ENCODE data around the gene SF3B4. TPM values are rescaled to one million over a fixed set of nuclear protein-coding genes. Genes with fewer than 3 reads are reported as not detected.
A peak's percentile ranks its signal among the peaks of the same experiment; 100 is the strongest.
"Not testable (repeated sequence)": the region's sequence is repeated elsewhere in the genome, so short reads cannot be mapped to it uniquely, and the experiment has no call there.

Gene SF3B4
- polyA plus RNA-seq, 4 donors = 34.3 to 54.0 (median 42.8) TPM

DNA sequence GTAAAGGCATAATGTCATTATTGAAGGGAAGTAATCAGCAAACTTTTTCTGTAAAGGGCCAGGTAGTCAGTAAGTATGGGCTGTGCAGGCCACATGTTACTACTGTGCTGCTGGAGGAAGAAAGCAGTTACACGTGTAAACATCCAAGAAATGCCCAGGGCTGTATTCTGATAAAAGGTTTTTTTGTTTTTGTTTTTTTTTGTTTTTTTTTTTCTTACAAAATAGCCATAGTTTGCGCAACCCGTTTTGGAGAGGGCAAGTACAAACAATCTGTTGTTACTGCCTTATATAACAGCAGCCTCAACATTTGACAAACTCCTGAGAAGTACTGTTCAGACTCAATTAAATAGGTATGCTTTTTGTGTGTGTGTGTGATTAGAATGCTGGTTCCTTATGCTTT is 35.8 kb upstream of the SF3B4 start:
- WGBS, 3 donors = 58 to 65% (median 64%) methylated on average over 3 of the region's 3 CpGs
- Histone ChIP-seq H3K4me1 (ENCODE audit: control insufficient read depth in 3 of 3, insufficient read depth in 2 of 3, low read depth in 1 of 3, low read length in 2 of 3) (no peaks in the 10 kb centered on the region), H3K9me3 (ENCODE audit: control insufficient read depth in 2 of 2, insufficient read depth in 1 of 2, low read depth in 1 of 2, low read length in 1 of 2) (peaks cover 0 to 3% of the 10 kb centered on the region in 2 donors), H3K27ac (ENCODE audit: low read depth in 1 of 3, low read length in 2 of 3) (no peak overlapping the region), H3K36me3 (ENCODE audit: control insufficient read depth in 3 of 3, insufficient read depth in 2 of 3, low read depth in 1 of 3, low read length in 3 of 3) (peaks cover 10 to 43% (median 20%) of the 10 kb centered on the region in 3 donors), H3K4me3 (ENCODE audit: low read depth in 1 of 3, low read length in 3 of 3) (no peak overlapping the region), H3K27me3 (ENCODE audit: control insufficient read depth in 3 of 3, insufficient read depth in 3 of 3, low read length in 3 of 3) (no peaks in the 10 kb centered on the region)
- no peak for FAIRE-seq
- DNase-seq = no peak

DNA sequence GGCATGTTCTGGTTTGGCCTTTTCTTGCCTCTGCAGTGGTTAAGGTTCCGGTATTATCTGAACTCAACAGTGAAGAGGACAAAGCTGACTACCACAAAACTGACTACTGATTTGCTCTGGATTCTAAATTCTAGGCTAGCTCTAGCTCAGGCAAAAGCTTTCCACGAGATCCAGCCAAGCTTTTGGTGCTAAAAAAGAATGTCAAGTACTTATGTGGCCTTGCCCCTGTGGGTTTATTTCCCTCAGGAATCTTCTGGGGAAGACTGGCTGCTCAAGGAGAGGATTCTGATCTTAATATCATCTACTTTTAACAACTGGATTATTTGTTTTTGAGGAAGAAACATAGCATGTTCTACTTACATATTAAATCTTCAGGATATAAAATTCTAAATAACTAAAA is 35.1 kb upstream of the SF3B4 start:
- H3K9me3 ChIP-seq (ENCODE audit: control insufficient read depth in 2 of 2, insufficient read depth in 1 of 2, low read depth in 1 of 2, low read length in 1 of 2) = peaks cover 0 to 9% of the 10 kb centered on the region in 2 donors
- peak overlapping the region in 1 of 3 donors; percentile 57 for H3K27ac ChIP-seq (ENCODE audit: low read depth in 1 of 3, low read length in 2 of 3)
- DNase-seq (no peak), FAIRE-seq (no peak)
- no peaks in the 10 kb centered on the region for H3K4me1 ChIP-seq (ENCODE audit: control insufficient read depth in 3 of 3, insufficient read depth in 2 of 3, low read depth in 1 of 3, low read length in 2 of 3)
- H3K4me3 ChIP-seq (ENCODE audit: low read depth in 1 of 3, low read length in 3 of 3) = no peak overlapping the region
- H3K27me3 ChIP-seq (ENCODE audit: control insufficient read depth in 3 of 3, insufficient read depth in 3 of 3, low read length in 3 of 3) = no peaks in the 10 kb centered on the region
- H3K36me3 ChIP-seq (ENCODE audit: control insufficient read depth in 3 of 3, insufficient read depth in 2 of 3, low read depth in 1 of 3, low read length in 3 of 3) = peaks cover 10 to 45% (median 22%) of the 10 kb centered on the region in 3 donors
- WGBS, 3 donors = 70 to 85% (median 82%) methylated on average over 2 of the region's 2 CpGs

DNA sequence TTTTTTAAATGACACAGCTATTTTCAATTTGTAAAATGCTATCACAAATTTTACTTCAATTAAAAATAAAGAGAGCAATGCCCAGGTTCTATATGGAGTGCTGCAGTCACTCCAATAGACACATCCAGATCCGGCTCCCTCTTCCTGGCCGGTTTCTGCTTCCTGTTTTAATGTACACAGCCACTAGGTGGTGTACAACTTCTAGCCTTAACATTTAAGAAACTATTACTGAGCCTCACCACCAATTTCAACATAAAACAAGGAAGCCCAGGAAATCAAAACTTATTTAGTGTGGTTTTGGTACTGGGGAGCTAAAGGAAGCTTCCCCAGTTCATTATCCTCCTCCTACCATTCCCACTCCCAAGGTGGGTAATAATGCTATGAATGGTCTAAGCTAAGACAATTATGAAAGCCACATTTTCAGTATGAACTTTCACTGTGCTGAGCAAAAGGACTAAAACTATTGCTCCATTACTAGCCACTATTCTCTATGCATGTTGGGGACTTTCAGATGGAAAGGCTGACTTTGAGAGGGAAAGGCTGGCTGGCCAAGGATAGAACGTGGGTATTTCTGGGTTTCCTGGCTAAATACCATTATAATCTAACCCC is 34.5 kb upstream of the SF3B4 start:
- Histone ChIP-seq H3K36me3 (ENCODE audit: control insufficient read depth in 3 of 3, insufficient read depth in 2 of 3, low read depth in 1 of 3, low read length in 3 of 3) (peaks cover 10 to 48% (median 22%) of the 10 kb centered on the region in 3 donors), H3K9me3 (ENCODE audit: control insufficient read depth in 2 of 2, insufficient read depth in 1 of 2, low read depth in 1 of 2, low read length in 1 of 2) (peaks cover 0 to 13% of the 10 kb centered on the region in 2 donors), H3K27me3 (ENCODE audit: control insufficient read depth in 3 of 3, insufficient read depth in 3 of 3, low read length in 3 of 3) (no peaks in the 10 kb centered on the region), H3K4me3 (ENCODE audit: low read depth in 1 of 3, low read length in 3 of 3) (no peak overlapping the region), H3K27ac (ENCODE audit: low read depth in 1 of 3, low read length in 2 of 3) (peak overlapping the region in 2 of 3 donors; percentile 57 to 66), H3K4me1 (ENCODE audit: control insufficient read depth in 3 of 3, insufficient read depth in 2 of 3, low read depth in 1 of 3, low read length in 2 of 3) (no peaks in the 10 kb centered on the region)
- FAIRE-seq (no peak), DNase-seq (peak; percentile 86 to 87)
- 14 to 19% (median 17%) methylated on average over 3 of the region's 3 CpGs for WGBS, 3 donors

DNA sequence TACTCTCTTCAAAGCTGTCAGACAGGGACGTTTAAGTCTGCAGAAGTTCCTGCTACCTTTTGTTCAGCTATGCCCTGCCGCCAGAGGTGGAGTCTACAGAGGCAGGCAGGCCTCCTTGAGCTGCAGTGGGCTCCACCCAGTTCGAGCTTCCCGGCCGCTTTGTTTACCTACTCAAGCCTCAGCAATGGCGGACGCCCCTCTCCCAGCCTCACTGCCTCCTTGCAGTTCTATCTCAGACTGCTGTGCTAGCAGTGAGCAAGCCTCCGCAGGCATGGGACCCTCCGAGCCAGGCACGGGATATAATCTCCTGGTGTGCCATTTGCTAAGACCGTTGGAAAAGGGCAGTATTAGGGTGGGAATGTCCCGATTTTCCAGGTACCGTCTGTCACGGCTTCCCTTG is 29.9 kb upstream of the SF3B4 start:
- 95 to 99% (median 97%) methylated on average over 11 to 14 of the region's 14 CpGs for WGBS, 3 donors
- not testable (repeated sequence) for FAIRE-seq, DNase-seq

DNA sequence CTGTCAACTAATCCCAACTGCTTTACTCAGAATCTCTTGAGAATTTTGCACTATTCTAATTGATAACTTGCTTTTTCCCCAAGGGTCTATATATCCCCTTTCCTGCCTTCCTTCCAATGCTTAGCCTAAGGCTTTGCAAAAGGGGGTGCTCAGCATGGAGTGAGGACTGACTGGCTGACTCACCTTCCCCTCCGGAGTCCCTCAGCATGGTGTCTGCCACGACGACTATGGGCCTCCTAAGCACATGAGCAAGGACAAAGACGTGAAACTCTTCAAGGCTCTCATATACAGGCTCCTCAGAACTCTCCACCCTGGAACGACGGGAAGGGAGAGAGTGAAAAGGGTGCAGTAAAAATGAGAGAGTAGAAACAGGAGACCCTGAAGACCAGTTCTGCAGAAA is 22.3 kb upstream of the SF3B4 start:
- Histone ChIP-seq H3K4me3 (ENCODE audit: low read depth in 1 of 3, low read length in 3 of 3) (no peak overlapping the region), H3K27ac (ENCODE audit: low read depth in 1 of 3, low read length in 2 of 3) (no peak overlapping the region)
- FAIRE-seq = no peak

More for the DNA sequence above, 29.9 kb upstream of the SF3B4 start:
- Histone ChIP-seq H3K9me3 (ENCODE audit: control insufficient read depth in 2 of 2, insufficient read depth in 1 of 2, low read depth in 1 of 2, low read length in 1 of 2) (peaks cover 0 to 13% of the 10 kb centered on the region in 2 donors), H3K36me3 (ENCODE audit: control insufficient read depth in 3 of 3, insufficient read depth in 2 of 3, low read depth in 1 of 3, low read length in 3 of 3) (peaks cover 0 to 29% (median 15%) of the 10 kb centered on the region in 3 donors)
- H3K27ac ChIP-seq (ENCODE audit: low read depth in 1 of 3, low read length in 2 of 3); H3K4me3 ChIP-seq (ENCODE audit: low read depth in 1 of 3, low read length in 3 of 3); H3K4me1 ChIP-seq (ENCODE audit: control insufficient read depth in 3 of 3, insufficient read depth in 2 of 3, low read depth in 1 of 3, low read length in 2 of 3); H3K27me3 ChIP-seq (ENCODE audit: control insufficient read depth in 3 of 3, insufficient read depth in 3 of 3, low read length in 3 of 3): not testable (repeated sequence)

DNA sequence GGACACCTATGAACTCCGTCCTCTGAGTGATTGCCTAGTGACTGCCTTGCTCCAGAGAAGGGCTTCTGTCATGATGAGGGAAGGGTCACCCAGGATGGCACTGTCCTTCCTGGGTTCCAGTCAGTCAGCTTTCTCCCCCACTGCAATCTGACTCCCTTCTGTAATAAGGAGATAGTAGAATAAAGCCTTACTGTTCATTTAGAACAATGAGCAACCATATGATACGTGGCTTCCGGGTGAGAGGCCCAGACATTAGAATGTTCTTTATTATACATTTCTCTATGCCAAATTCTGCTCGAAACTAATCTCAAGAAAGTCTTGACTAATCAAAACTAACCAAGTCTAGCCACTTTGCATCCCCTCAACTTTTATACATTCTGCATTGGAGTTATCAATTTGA is 17.6 kb upstream of the SF3B4 start:
- DNase-seq = no peak
- Histone ChIP-seq H3K9me3 (ENCODE audit: control insufficient read depth in 2 of 2, insufficient read depth in 1 of 2, low read depth in 1 of 2, low read length in 1 of 2) (no peaks in the 10 kb centered on the region), H3K4me1 (ENCODE audit: control insufficient read depth in 3 of 3, insufficient read depth in 2 of 3, low read depth in 1 of 3, low read length in 2 of 3) (peaks cover 0 to 8% (median 2%) of the 10 kb centered on the region in 3 donors), H3K27me3 (ENCODE audit: control insufficient read depth in 3 of 3, insufficient read depth in 3 of 3, low read length in 3 of 3) (no peaks in the 10 kb centered on the region), H3K4me3 (ENCODE audit: low read depth in 1 of 3, low read length in 3 of 3) (no peak overlapping the region), H3K36me3 (ENCODE audit: control insufficient read depth in 3 of 3, insufficient read depth in 2 of 3, low read depth in 1 of 3, low read length in 3 of 3) (peaks cover 18 to 55% (median 21%) of the 10 kb centered on the region in 3 donors), H3K27ac (ENCODE audit: low read depth in 1 of 3, low read length in 2 of 3) (no peak overlapping the region)
- no peak for FAIRE-seq
- WGBS, 3 donors = 91 to 94% (median 92%) methylated on average over 4 of the region's 4 CpGs

More for the DNA sequence above, 22.3 kb upstream of the SF3B4 start:
- no peaks in the 10 kb centered on the region for H3K4me1 ChIP-seq (ENCODE audit: control insufficient read depth in 3 of 3, insufficient read depth in 2 of 3, low read depth in 1 of 3, low read length in 2 of 3)
- H3K27me3 ChIP-seq (ENCODE audit: control insufficient read depth in 3 of 3, insufficient read depth in 3 of 3, low read length in 3 of 3) = no peaks in the 10 kb centered on the region
- H3K9me3 ChIP-seq (ENCODE audit: control insufficient read depth in 2 of 2, insufficient read depth in 1 of 2, low read depth in 1 of 2, low read length in 1 of 2) = no peaks in the 10 kb centered on the region
- H3K36me3 ChIP-seq (ENCODE audit: control insufficient read depth in 3 of 3, insufficient read depth in 2 of 3, low read depth in 1 of 3, low read length in 3 of 3) = peaks cover 12 to 39% (median 19%) of the 10 kb centered on the region in 3 donors
- DNase-seq = no peak
- WGBS, 3 donors = 85 to 90% (median 87%) methylated on average over 6 of the region's 6 CpGs

DNA sequence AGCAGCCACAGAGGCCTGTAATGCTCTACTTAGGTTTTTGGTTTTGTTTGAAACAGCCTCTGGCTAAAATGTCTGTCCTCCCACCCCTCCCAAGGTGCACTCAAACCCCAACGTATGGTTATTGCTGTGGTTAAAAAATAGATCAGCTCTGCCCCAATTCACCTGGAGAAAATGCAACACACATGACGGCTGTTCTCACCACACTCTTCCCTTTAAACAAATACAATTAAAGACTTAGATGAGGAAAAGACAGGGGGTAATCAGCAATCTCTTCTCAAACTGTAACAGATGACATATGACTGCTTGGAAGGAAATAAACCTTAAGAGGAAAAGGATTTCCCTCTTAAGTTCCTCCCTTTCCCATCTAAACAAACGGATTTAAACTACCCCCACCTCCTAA is 15.3 kb upstream of the SF3B4 start:
- H3K27ac ChIP-seq (ENCODE audit: low read depth in 1 of 3, low read length in 2 of 3) = peak overlapping the region in 2 of 3 donors; percentile 27 to 42
- H3K36me3 ChIP-seq (ENCODE audit: control insufficient read depth in 3 of 3, insufficient read depth in 2 of 3, low read depth in 1 of 3, low read length in 3 of 3) = peaks cover 7 to 37% (median 16%) of the 10 kb centered on the region in 3 donors
- H3K27me3 ChIP-seq (ENCODE audit: control insufficient read depth in 3 of 3, insufficient read depth in 3 of 3, low read length in 3 of 3) = no peaks in the 10 kb centered on the region
- no peaks in the 10 kb centered on the region for H3K9me3 ChIP-seq (ENCODE audit: control insufficient read depth in 2 of 2, insufficient read depth in 1 of 2, low read depth in 1 of 2, low read length in 1 of 2)
- H3K4me3 ChIP-seq (ENCODE audit: low read depth in 1 of 3, low read length in 3 of 3) = no peak overlapping the region
- H3K4me1 ChIP-seq (ENCODE audit: control insufficient read depth in 3 of 3, insufficient read depth in 2 of 3, low read depth in 1 of 3, low read length in 2 of 3) = peaks cover 2 to 27% (median 2%) of the 10 kb centered on the region in 3 donors
- DNase-seq = peak in 1 of 2 donors; percentile 34
- no peak for FAIRE-seq
- WGBS, 3 donors = 30 to 46% (median 39%) methylated on average over 3 of the region's 3 CpGs

DNA sequence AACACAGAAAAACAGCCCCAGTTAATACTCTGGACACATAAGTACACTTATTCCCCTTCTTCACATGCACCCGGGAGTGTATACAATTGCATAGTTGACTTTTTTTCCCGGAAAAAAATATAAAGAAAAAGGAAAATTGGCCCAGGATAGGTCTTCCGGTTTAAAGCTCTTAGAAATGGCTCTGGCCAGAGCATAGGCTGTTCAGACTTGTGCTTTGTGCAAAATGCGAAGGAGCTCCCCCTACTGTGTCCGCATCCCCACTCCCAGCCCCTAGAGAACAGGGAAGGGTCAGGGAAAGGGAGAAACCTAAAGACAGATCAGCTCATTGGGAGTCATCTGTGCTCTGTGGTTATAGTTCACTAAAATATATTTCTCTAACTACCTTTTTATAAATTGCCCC is 14.6 kb upstream of the SF3B4 start:
- H3K27ac ChIP-seq (ENCODE audit: low read depth in 1 of 3, low read length in 2 of 3) = peak overlapping the region in 1 of 3 donors; percentile 47
- no peaks in the 10 kb centered on the region for H3K9me3 ChIP-seq (ENCODE audit: control insufficient read depth in 2 of 2, insufficient read depth in 1 of 2, low read depth in 1 of 2, low read length in 1 of 2)
- H3K4me1 ChIP-seq (ENCODE audit: control insufficient read depth in 3 of 3, insufficient read depth in 2 of 3, low read depth in 1 of 3, low read length in 2 of 3) = peaks cover 2 to 34% (median 6%) of the 10 kb centered on the region in 3 donors
- DNase-seq = peak in 1 of 2 donors; percentile 63
- WGBS, 3 donors = 34 to 68% (median 61%) methylated on average over 5 of the region's 5 CpGs
- FAIRE-seq = no peak
- peak overlapping the region in 1 of 3 donors; percentile 7 for H3K4me3 ChIP-seq (ENCODE audit: low read depth in 1 of 3, low read length in 3 of 3)
- peaks cover 4 to 34% (median 13%) of the 10 kb centered on the region in 3 donors for H3K36me3 ChIP-seq (ENCODE audit: control insufficient read depth in 3 of 3, insufficient read depth in 2 of 3, low read depth in 1 of 3, low read length in 3 of 3)
- no peaks in the 10 kb centered on the region for H3K27me3 ChIP-seq (ENCODE audit: control insufficient read depth in 3 of 3, insufficient read depth in 3 of 3, low read length in 3 of 3)

Data from small intestine (tissue), 7 donors.